Heart left ventricle (tissue), 13 donors: ENCODE measurements around the gene CREB3L1.

Experiments
- POLR2A ChIP-seq, 2 donors: fragments of 450-650 bp; IDR thresholded peaks; one replicate each; pipeline ENCODE4 v1.6.1; 2017; ENCODE audit warnings: antibody characterized with exemption in 2 of 2, mild to moderate bottlenecking in 2 of 2, moderate library complexity in 2 of 2
- TF ChIP-seq, protein P1 (sequence below), 12 donors: fragments of 200-600 bp; sonication (generic) in 4 of 12; IDR thresholded peaks; one replicate each; pipeline versions ENCODE4 v1.5.0 to v1.8.0; 2018 to 2022; ENCODE audit warnings: antibody characterized with exemption in 12 of 12, mild to moderate bottlenecking in 5 of 12
- donor health status: ischemic (EF 13 %, LVEDD 7.1; RV severe dilation, severe dysfunction).
- donor health status: DM: no; HTN: yes; CAD: no.
- donor health status: DM: no; HTN: no; CAD: no.
- donor health status: ischemic (EF 25% LVEDD 6.9; RV normal size, moderate dysfunction).
- donor health status: ischemic (EF 25% LVEDD 5.7; RV mildly dilated, moderate dysfunction).
- donor health status: ischemic (EF 35%, LVEDD 5.7; RV mildly dilated, moderate dysfunction).
- donor health status: nonischemic (EF 11% LVEDD 7.7; RV severe dilation, severe dysfunction).
- donor health status: DM: yes; HTN: yes; CAD: no.
- donor health status: PGD.
- donor health status: ischemic (EF 29% LVEDD 5.4; RV normal size, mild dysfunction).
- donor health status: nonischemic (EF 23%, LVEDD 6.1; RV moderate dilation, normal function).

DNA sequence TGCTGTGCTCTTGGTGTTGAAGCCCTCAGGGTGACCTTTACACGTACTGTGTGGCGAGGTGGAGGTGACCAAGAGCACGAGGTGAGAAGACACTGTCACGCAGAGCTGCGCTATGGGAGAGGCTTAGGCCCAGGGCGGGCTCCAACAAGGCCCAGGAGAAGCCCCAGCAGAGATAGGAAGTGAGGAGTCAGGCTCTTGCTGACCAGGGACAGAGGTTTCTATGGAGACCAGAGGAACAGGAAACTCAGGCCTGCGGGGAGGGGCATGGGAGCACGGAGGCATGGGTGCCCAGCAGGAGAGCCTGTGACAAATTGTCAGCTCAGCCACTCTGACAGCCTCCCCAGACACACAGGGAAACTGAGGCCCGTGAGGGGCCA lies 85.6 kb downstream of the CREB3L1 start:
- TF ChIP-seq, protein P1, sequence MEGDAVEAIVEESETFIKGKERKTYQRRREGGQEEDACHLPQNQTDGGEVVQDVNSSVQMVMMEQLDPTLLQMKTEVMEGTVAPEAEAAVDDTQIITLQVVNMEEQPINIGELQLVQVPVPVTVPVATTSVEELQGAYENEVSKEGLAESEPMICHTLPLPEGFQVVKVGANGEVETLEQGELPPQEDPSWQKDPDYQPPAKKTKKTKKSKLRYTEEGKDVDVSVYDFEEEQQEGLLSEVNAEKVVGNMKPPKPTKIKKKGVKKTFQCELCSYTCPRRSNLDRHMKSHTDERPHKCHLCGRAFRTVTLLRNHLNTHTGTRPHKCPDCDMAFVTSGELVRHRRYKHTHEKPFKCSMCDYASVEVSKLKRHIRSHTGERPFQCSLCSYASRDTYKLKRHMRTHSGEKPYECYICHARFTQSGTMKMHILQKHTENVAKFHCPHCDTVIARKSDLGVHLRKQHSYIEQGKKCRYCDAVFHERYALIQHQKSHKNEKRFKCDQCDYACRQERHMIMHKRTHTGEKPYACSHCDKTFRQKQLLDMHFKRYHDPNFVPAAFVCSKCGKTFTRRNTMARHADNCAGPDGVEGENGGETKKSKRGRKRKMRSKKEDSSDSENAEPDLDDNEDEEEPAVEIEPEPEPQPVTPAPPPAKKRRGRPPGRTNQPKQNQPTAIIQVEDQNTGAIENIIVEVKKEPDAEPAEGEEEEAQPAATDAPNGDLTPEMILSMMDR (IDR thresholded peaks at IDR 0.05) = no peak
- TF ChIP-seq POLR2A (IDR thresholded peaks at IDR 0.05) = no peak
